ENCODE results near the gene KRTAP25-1.

Gene KRTAP25-1

DNA sequence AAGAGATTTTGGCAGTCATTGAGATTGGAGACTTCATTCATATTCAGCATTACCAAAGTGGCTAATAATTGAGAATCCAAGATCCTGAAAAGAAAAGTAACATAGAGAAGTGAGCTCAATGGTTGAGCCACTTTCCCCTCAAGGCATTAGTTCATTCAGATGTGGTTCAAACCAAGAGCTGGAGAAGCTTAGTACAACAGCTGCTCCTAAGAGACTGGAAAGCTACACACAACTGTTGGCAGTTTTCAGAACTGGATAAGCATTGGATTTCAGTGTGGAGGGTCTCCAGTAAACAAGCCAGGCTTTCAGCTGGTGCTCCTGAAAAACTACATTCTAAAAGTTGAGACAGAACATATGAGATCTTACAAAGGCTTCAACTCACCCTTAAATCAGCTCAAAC, 44.3 kb downstream of the KRTAP25-1 start:
- no peak for DNase-seq

DNA sequence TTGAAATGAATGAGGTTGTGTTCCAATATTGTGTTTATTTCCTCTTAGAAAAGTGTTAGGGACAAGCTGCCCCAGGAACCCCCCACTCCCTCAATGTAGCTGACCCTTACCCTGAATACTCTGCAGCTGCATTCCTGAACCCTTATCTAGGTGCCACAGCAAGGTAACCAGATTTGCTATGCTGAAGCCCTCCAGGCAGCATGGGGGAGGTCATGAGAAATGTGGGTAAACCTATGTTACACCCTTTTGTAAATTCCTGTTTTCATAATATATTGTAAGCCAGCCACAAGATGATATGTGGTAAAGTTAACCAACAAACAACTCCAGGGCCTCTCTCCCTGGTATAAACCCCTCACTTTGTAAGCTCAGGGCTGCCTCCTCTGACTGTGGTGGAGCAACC, 45.6 kb downstream of the KRTAP25-1 start:
- DNase-seq: no peak

DNA sequence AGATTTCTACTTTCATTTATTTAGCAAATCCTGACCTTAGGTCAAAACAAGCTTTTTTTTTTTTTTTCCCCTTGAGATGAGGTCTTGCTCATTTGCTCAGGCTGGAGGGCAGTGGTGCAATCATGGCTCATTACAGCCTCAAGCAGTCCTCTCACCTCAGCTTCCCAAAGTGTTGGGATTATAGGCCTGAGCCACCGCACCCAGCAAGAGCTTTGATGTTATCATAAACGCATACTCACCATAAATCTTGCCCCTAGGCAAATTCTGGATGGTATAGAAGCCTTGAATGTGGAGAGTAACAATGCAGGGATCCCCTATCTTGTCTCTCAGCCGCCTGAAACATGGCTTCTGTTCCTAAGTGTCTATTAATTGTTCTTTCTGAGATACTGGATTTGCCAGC, 48.7 kb downstream of the KRTAP25-1 start:
- no peak for DNase-seq

Measured in NCI-H146 (cell line).